Measurements from ENCODE around the gene ITPRIPL2. TPM values are rescaled to one million over a fixed set of nuclear protein-coding genes. Genes with fewer than 3 reads are reported as not detected.

Gene ITPRIPL2
- total RNA-seq, 2 donors from 2014 or later = 5.8 to 6.9 TPM

GRCh38 chr16:19137201-19138128 is 23.7 kb downstream of the ITPRIPL2 start:
- no peaks in the 10 kb centered on the region for H3K27me3 Mint-ChIP-seq
- H3K4me3 Mint-ChIP-seq = no peak overlapping the region
- H3K36me3 Mint-ChIP-seq (ENCODE audit: low read depth) = no peaks in the 10 kb centered on the region
- H3K9me3 Mint-ChIP-seq = no peaks in the 10 kb centered on the region
- H3K27ac Mint-ChIP-seq = no peak overlapping the region
- no peaks in the 10 kb centered on the region for H3K4me1 Mint-ChIP-seq
- no peak for ATAC-seq (replicated peaks)

GRCh38 chr16:19138601-19139000 is 24.8 kb downstream of the ITPRIPL2 start:
- H3K27ac Mint-ChIP-seq = no peak overlapping the region
- H3K4me1 Mint-ChIP-seq = no peaks in the 10 kb centered on the region
- H3K27me3 Mint-ChIP-seq = peaks cover under 1% of the 10 kb centered on the region
- no peaks in the 10 kb centered on the region for H3K9me3 Mint-ChIP-seq
- ATAC-seq (replicated peaks) = no peak
- H3K36me3 Mint-ChIP-seq (ENCODE audit: low read depth) = no peaks in the 10 kb centered on the region
- H3K4me3 Mint-ChIP-seq = no peak overlapping the region

- Mint-ChIP-seq H3K36me3 (ENCODE audit: low read depth) (no peaks in the 10 kb centered on the region), H3K27ac (no peak overlapping the region), H3K4me3 (no peak overlapping the region), H3K27me3 (peaks cover 6% of the 10 kb centered on the region), H3K9me3 (no peaks in the 10 kb centered on the region), H3K4me1 (no peaks in the 10 kb centered on the region)
- no peak for ATAC-seq (replicated peaks)
Observed at GRCh38 chr16:19139436-19140091, 25.8 kb downstream of the ITPRIPL2 start.

- Mint-ChIP-seq H3K27ac (no peak overlapping the region), H3K27me3 (peaks cover 7% of the 10 kb centered on the region), H3K4me3 (no peak overlapping the region), H3K4me1 (no peaks in the 10 kb centered on the region), H3K9me3 (no peaks in the 10 kb centered on the region), H3K36me3 (ENCODE audit: low read depth) (no peaks in the 10 kb centered on the region)
- no peak for ATAC-seq (replicated peaks)
Observed at GRCh38 chr16:19140396-19140795, 26.6 kb downstream of the ITPRIPL2 start.

- Mint-ChIP-seq H3K9me3 (peaks cover under 1% of the 10 kb centered on the region), H3K27me3 (peaks cover 8% of the 10 kb centered on the region), H3K27ac (no peak overlapping the region), H3K4me1 (no peaks in the 10 kb centered on the region), H3K36me3 (ENCODE audit: low read depth) (no peaks in the 10 kb centered on the region), H3K4me3 (no peak overlapping the region)
- no peak for ATAC-seq (replicated peaks)
Observed at GRCh38 chr16:19142939-19143598, 29.3 kb downstream of the ITPRIPL2 start.

DNA sequence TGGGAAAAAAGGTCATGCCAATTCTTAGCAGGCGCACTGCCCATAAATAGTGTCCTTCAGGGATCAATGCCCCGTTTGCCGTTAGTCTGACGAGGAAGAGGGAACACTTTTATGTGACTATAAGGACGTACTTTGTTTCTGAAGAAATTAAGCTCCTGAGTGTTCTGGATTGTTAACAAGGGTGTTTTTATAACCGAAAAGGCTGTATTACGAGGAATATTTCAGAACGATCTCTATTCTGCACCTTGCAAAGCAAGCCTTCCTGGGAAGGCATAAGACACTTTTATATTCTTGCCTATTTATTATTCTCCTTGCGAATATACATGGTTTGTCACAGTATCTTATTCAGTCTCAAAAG is 29.8 kb downstream of the ITPRIPL2 start:
- H3K27ac Mint-ChIP-seq = no peak overlapping the region
- H3K36me3 Mint-ChIP-seq (ENCODE audit: low read depth) = no peaks in the 10 kb centered on the region
- H3K27me3 Mint-ChIP-seq = peaks cover 13% of the 10 kb centered on the region
- peaks cover 5% of the 10 kb centered on the region for H3K9me3 Mint-ChIP-seq
- ATAC-seq (replicated peaks) = no peak
- H3K4me3 Mint-ChIP-seq = no peak overlapping the region
- no peaks in the 10 kb centered on the region for H3K4me1 Mint-ChIP-seq

- peaks cover 23% of the 10 kb centered on the region for H3K27me3 Mint-ChIP-seq
- no peaks in the 10 kb centered on the region for H3K4me1 Mint-ChIP-seq
- no peak for ATAC-seq (replicated peaks)
- H3K27ac Mint-ChIP-seq = no peak overlapping the region
- H3K9me3 Mint-ChIP-seq = peaks cover 12% of the 10 kb centered on the region
- no peak overlapping the region for H3K4me3 Mint-ChIP-seq
- no peaks in the 10 kb centered on the region for H3K36me3 Mint-ChIP-seq (ENCODE audit: low read depth)
Observed at GRCh38 chr16:19145010-19145409, 31.2 kb downstream of the ITPRIPL2 start.

GRCh38 chr16:19147126-19147525 is 33.4 kb downstream of the ITPRIPL2 start:
- Mint-ChIP-seq H3K4me1 (no peaks in the 10 kb centered on the region), H3K9me3 (peaks cover 12% of the 10 kb centered on the region), H3K4me3 (no peak overlapping the region), H3K36me3 (ENCODE audit: low read depth) (no peaks in the 10 kb centered on the region), H3K27me3 (peaks cover 27% of the 10 kb centered on the region), H3K27ac (no peak overlapping the region)
- no peak for ATAC-seq (replicated peaks)

GRCh38 chr16:19147627-19148026 is 33.9 kb downstream of the ITPRIPL2 start:
- Mint-ChIP-seq H3K9me3 (peaks cover 12% of the 10 kb centered on the region), H3K4me1 (no peaks in the 10 kb centered on the region)

DNA sequence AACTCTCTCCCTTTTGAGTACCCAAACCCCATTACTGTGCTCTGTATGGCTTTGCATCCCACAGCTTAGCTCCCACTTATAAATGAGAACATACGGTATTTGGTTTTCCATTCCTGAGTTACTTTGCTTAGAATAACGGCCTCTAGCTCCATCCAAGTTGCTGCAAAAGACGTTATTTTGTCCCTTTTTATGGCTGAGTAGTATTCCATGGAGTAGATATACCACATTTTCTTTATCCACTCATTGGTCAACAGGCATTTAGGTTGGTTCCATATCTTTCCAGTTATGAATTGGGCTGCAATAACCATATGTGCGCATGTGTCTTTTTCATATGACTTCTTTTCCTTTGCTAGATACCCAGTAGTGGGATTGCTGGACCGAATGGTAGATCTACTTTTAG is 34.4 kb downstream of the ITPRIPL2 start:
- Mint-ChIP-seq H3K27ac (no peak overlapping the region), H3K4me3 (no peak overlapping the region), H3K4me1 (no peaks in the 10 kb centered on the region), H3K27me3 (peaks cover 28% of the 10 kb centered on the region), H3K9me3 (peaks cover 12% of the 10 kb centered on the region), H3K36me3 (ENCODE audit: low read depth) (no peaks in the 10 kb centered on the region)
- no peak for ATAC-seq (replicated peaks)

More at GRCh38 chr16:19147627-19148026, 33.9 kb downstream of the ITPRIPL2 start:
- no peak for ATAC-seq (replicated peaks)
- Mint-ChIP-seq H3K27ac (no peak overlapping the region), H3K27me3 (peaks cover 27% of the 10 kb centered on the region), H3K36me3 (ENCODE audit: low read depth) (no peaks in the 10 kb centered on the region), H3K4me3 (no peak overlapping the region)

GRCh38 chr16:19151310-19151709 is 37.5 kb downstream of the ITPRIPL2 start:
- Mint-ChIP-seq H3K9me3 (peaks cover 16% of the 10 kb centered on the region), H3K36me3 (ENCODE audit: low read depth) (no peaks in the 10 kb centered on the region), H3K27me3 (peaks cover 23% of the 10 kb centered on the region), H3K27ac (no peak overlapping the region), H3K4me1 (no peaks in the 10 kb centered on the region), H3K4me3 (no peak overlapping the region)
- no peak for ATAC-seq (replicated peaks)

DNA sequence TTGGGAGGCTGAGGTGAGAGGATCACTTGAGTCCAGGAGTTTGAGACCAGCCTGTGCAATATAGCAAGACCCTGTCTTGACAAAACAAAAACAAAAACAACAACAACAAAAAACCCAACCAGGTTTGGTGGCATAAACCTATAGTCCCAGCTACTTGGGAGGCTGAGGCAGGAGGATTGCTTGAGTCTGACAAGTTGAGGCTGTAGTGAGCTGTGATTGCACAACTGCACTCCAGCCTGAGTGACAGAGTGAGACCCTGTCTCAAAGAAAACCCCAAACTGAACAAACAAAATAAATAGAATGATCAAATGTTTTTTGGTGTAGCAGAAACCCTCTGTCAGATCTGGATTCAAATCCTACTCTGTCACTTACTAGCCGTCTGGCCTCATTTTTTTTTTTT is 38.3 kb downstream of the ITPRIPL2 start:
- Mint-ChIP-seq H3K4me1 (no peaks in the 10 kb centered on the region), H3K27me3 (peaks cover 23% of the 10 kb centered on the region), H3K27ac (no peak overlapping the region), H3K36me3 (ENCODE audit: low read depth) (no peaks in the 10 kb centered on the region), H3K4me3 (no peak overlapping the region), H3K9me3 (peaks cover 16% of the 10 kb centered on the region)
- ATAC-seq (replicated peaks) = no peak

- H3K9me3 Mint-ChIP-seq = peaks cover 8% of the 10 kb centered on the region
- no peaks in the 10 kb centered on the region for H3K36me3 Mint-ChIP-seq (ENCODE audit: low read depth)
- ATAC-seq (replicated peaks) = no peak
- H3K27me3 Mint-ChIP-seq = peaks cover 19% of the 10 kb centered on the region
- no peak overlapping the region for H3K27ac Mint-ChIP-seq
- no peaks in the 10 kb centered on the region for H3K4me1 Mint-ChIP-seq
- no peak overlapping the region for H3K4me3 Mint-ChIP-seq
Observed at GRCh38 chr16:19153876-19154275, 40.1 kb downstream of the ITPRIPL2 start.

DNA sequence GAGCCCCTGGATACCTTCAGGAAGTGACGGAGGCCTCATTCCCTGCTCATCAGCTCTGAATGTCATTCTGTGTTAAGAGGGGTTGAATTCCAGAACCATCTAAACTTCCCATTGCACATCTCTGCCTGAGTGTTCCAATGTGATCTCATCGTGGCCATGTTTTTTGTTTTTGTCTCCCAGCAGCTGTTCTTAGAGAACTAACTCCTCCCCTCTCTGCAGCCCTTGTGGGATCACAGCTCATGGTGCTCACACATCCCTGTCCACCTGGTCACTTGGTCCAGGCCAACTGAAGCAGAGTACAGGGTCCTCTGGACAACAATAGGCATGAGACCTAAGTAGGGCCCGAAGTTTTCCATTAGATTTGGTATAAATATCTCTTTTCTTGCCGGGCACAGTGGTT is 48.3 kb downstream of the ITPRIPL2 start:
- H3K36me3 Mint-ChIP-seq (ENCODE audit: low read depth) = no peaks in the 10 kb centered on the region
- ATAC-seq (replicated peaks) = no peak
- H3K27ac Mint-ChIP-seq = no peak overlapping the region
- H3K27me3 Mint-ChIP-seq = peaks cover 12% of the 10 kb centered on the region
- H3K4me1 Mint-ChIP-seq = no peaks in the 10 kb centered on the region
- peaks cover 6% of the 10 kb centered on the region for H3K9me3 Mint-ChIP-seq
- H3K4me3 Mint-ChIP-seq = no peak overlapping the region

DNA sequence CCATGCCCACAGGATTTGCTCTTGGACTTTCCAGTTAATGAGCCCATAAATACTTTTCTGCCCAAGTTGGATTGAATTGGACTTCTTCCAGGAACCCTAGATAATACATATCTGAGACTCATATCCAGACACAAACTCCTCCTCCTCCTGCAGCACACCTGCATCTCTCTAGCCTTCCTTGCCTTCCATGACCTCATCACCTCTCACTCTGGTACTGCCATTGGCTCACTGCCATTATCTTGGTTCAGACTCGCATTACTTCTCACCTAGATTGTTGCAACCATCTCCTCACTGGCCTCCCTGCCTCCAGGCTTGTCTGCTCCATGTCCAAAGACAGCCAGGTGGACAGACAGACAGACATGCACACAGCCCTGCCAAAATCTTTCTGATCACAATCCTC is 49.5 kb downstream of the ITPRIPL2 start:
- H3K36me3 Mint-ChIP-seq (ENCODE audit: low read depth) = no peaks in the 10 kb centered on the region
- peaks cover 11% of the 10 kb centered on the region for H3K27me3 Mint-ChIP-seq
- H3K27ac Mint-ChIP-seq = no peak overlapping the region
- H3K4me1 Mint-ChIP-seq = no peaks in the 10 kb centered on the region
- H3K9me3 Mint-ChIP-seq = peaks cover 6% of the 10 kb centered on the region
- no peak for ATAC-seq (replicated peaks)
- H3K4me3 Mint-ChIP-seq = no peak overlapping the region
